Measurements from ENCODE around the gene NDOR1.

Gene NDOR1

DNA sequence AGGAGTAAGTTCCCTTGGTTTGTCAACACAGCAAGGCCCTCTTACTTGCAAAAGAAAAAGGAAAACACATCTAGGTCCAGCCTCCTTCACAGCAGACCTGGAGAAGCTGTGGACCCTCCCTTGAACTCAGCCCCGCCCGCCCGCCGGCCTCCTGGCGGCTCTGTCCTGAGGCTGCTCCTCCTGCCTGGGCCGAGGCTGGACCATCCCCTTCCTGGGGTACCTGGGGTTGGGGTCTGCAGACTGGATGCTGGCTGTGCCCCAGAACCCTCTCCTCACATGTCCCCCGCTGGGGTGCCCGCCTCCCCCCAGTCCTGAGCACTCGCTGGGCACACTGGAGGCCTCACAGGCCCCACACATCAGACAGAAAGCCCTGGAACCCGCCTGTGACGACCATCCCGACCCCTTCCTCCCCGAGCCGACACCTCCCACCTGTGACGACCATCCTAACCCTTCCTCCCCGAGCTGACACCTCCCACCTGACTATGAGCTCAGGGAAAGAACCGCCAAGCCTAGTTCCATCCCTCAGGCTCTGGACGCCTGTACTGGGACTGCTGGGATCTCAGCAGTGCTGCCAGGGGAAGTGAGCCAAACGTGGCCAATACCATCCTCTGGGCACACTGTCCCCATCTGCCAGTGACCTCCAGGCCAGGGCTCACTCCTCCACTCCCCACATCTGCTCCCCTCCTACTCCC is 26.4 kb upstream of the NDOR1 start:
- TF ChIP-seq EZH2 (IDR thresholded peaks at IDR 0.05; ENCODE audit: borderline replicate concordance, low read length) (no peak), CTCF (IDR thresholded peaks at IDR 0.05; ENCODE audit: low read length) (no peak)
- peaks cover 4% of the 10 kb centered on the region; the same call in 1 of the 2 replicates for H3F3A ChIP-seq (ENCODE audit: insufficient read depth, low read length)
- peaks cover 41% of the 10 kb centered on the region for H3K36me3 ChIP-seq (ENCODE audit: insufficient read depth, low read length)
- no peak overlapping the region for H2AFZ ChIP-seq (ENCODE audit: low read length)
- no peak overlapping the region for H3K4me2 ChIP-seq (ENCODE audit: low read length)
- H4K20me1 ChIP-seq (ENCODE audit: insufficient read depth, low read length), result no peaks in the 10 kb centered on the region
- no peak overlapping the region for H3K9ac ChIP-seq (ENCODE audit: low read length)
- H3K4me1 ChIP-seq (ENCODE audit: insufficient read depth, low read length, severe bottlenecking), result peaks cover 11% of the 10 kb centered on the region
- H3K27me3 ChIP-seq (ENCODE audit: insufficient read depth, low read length), result 0 out of 2 replicates have a peak, but pooled peaks cover 3% of the 10 kb centered on the region
- no peak overlapping the region for H3K4me3 ChIP-seq (ENCODE audit: low read depth, low read length, poor library complexity, severe bottlenecking)
- H3K79me2 ChIP-seq (ENCODE audit: insufficient read depth, low read length), result no peaks in the 10 kb centered on the region
- H3K9me2 ChIP-seq (ENCODE audit: low read depth, low read length), result no peaks in the 10 kb centered on the region
- no peak overlapping the region for H3K27ac ChIP-seq (ENCODE audit: low read depth, low read length, poor library complexity, severe bottlenecking)
- no peaks in the 10 kb centered on the region for H3K9me3 ChIP-seq (ENCODE audit: low read length)

GRCh38 chr9:137179761-137180160 is 25.7 kb upstream of the NDOR1 start:
- peaks cover 6% of the 10 kb centered on the region for H3K4me1 ChIP-seq (ENCODE audit: insufficient read depth, low read length, severe bottlenecking)
- H3K4me2 ChIP-seq (ENCODE audit: low read length), result no peak overlapping the region
- peaks cover 4% of the 10 kb centered on the region; the same call in 1 of the 2 replicates for H3F3A ChIP-seq (ENCODE audit: insufficient read depth, low read length)
- no peak overlapping the region for H3K9ac ChIP-seq (ENCODE audit: low read length)
- no peaks in the 10 kb centered on the region for H3K27me3 ChIP-seq (ENCODE audit: insufficient read depth, low read length)
- peaks cover 41% of the 10 kb centered on the region for H3K36me3 ChIP-seq (ENCODE audit: insufficient read depth, low read length)
- H3K9me2 ChIP-seq (ENCODE audit: low read depth, low read length), result no peaks in the 10 kb centered on the region
- no peak overlapping the region for H3K27ac ChIP-seq (ENCODE audit: low read depth, low read length, poor library complexity, severe bottlenecking)
- H4K20me1 ChIP-seq (ENCODE audit: insufficient read depth, low read length), result no peaks in the 10 kb centered on the region
- H3K9me3 ChIP-seq (ENCODE audit: low read length), result no peaks in the 10 kb centered on the region
- no peaks in the 10 kb centered on the region for H3K79me2 ChIP-seq (ENCODE audit: insufficient read depth, low read length)
- no peak overlapping the region for H2AFZ ChIP-seq (ENCODE audit: low read length)
- no peak for TF ChIP-seq EZH2 (IDR thresholded peaks at IDR 0.05; ENCODE audit: borderline replicate concordance, low read length)
- TF ChIP-seq CTCF (IDR thresholded peaks at IDR 0.05; ENCODE audit: low read length), result no peak
- no peak overlapping the region for H3K4me3 ChIP-seq (ENCODE audit: low read depth, low read length, poor library complexity, severe bottlenecking)

GRCh38 chr9:137180491-137180890 is 25.0 kb upstream of the NDOR1 start:
- Histone ChIP-seq H3K27ac (ENCODE audit: low read depth, low read length, poor library complexity, severe bottlenecking) (no peak overlapping the region), H3K4me2 (ENCODE audit: low read length) (no peak overlapping the region), H2AFZ (ENCODE audit: low read length) (no peak overlapping the region), H3F3A (ENCODE audit: insufficient read depth, low read length) (peaks cover 4% of the 10 kb centered on the region; the same call in 1 of the 2 replicates), H4K20me1 (ENCODE audit: insufficient read depth, low read length) (no peaks in the 10 kb centered on the region), H3K4me1 (ENCODE audit: insufficient read depth, low read length, severe bottlenecking) (no peaks in the 10 kb centered on the region), H3K4me3 (ENCODE audit: low read depth, low read length, poor library complexity, severe bottlenecking) (no peak overlapping the region), H3K36me3 (ENCODE audit: insufficient read depth, low read length) (peaks cover 41% of the 10 kb centered on the region), H3K27me3 (ENCODE audit: insufficient read depth, low read length) (no peaks in the 10 kb centered on the region), H3K79me2 (ENCODE audit: insufficient read depth, low read length) (no peaks in the 10 kb centered on the region), H3K9me3 (ENCODE audit: low read length) (no peaks in the 10 kb centered on the region), H3K9ac (ENCODE audit: low read length) (no peak overlapping the region), H3K9me2 (ENCODE audit: low read depth, low read length) (no peaks in the 10 kb centered on the region)
- TF ChIP-seq EZH2 (IDR thresholded peaks at IDR 0.05; ENCODE audit: borderline replicate concordance, low read length) (no peak), CTCF (IDR thresholded peaks at IDR 0.05; ENCODE audit: low read length) (no peak)

Measured in OCI-LY1 (cell line).